Esophagus squamous epithelium (tissue), 5 donors: Measurements from ENCODE around the gene GRN. TPM values are rescaled to one million over a fixed set of nuclear protein-coding genes. Genes with fewer than 3 reads are reported as not detected.

Source experiments
- DNase-seq: peaks from one replicate; lab custom pipeline; 2025; lab: John Stamatoyannopoulos, UW
- H3K27ac ChIP-seq, 4 donors: fragments of 200-600 bp; sonication (generic); one replicate each; pipeline ENCODE4 v1.5.1; 2016 to 2019; ENCODE audit warnings: mild to moderate bottlenecking in 1 of 4
- H3K27me3 ChIP-seq, 4 donors: fragments of 200-600 bp; sonication (generic); 1 replicate in 3 of 4; 2 replicates in 1 of 4; pipeline versions ENCODE4 v1.5.1 to v1.6.0; 2017 to 2021; ENCODE audit warnings: antibody characterized with exemption in 1 of 4
- H3K36me3 ChIP-seq, 3 donors: fragments of 200-600 bp; sonication (generic); one replicate each; pipeline ENCODE4 v1.5.1; 2016 to 2019
- H3K4me1 ChIP-seq, 3 donors: fragments of 200-600 bp; sonication (generic); one replicate each; pipeline ENCODE4 v1.5.1; 2017 to 2019
- H3K4me3 ChIP-seq, 4 donors: fragments of 200-600 bp; sonication (generic); 1 replicate in 3 of 4; 2 replicates in 1 of 4; pipeline ENCODE4 v1.5.1; 2016 to 2019; ENCODE audit warnings: mild to moderate bottlenecking in 2 of 4, moderate library complexity in 1 of 4
- H3K9me3 ChIP-seq, 3 donors: fragments of 200-600 bp; sonication (generic); one replicate each; pipeline ENCODE4 v1.5.1; 2016 to 2019
- POLR2A ChIP-seq, 4 donors: fragments of 450-650 bp; IDR thresholded peaks; one replicate each; pipeline ENCODE4 v1.6.1; 2017; ENCODE audit warnings: antibody characterized with exemption in 4 of 4, mild to moderate bottlenecking in 4 of 4, moderate library complexity in 3 of 4
- WGBS, 2 donors: methylation state at CpG; one replicate each; pipeline ENCODE4 v1.1.5; 2018; 5-methylcytosine and 5-hydroxymethylcytosine counted together
- intact Hi-C: fragments of 100-400 bp; cut with DNase I; formaldehyde crosslinking; loops from one replicate; pipeline ENCODE4 v1.15.0; 2022
- total RNA-seq, 4 donors: library from RNA; depleted of rRNA; stranded (reverse); fragments of >200 nt; gene quantifications; one replicate each; pipeline ENCODE4 v1.1.0, GENCODE V29; 2016
- TF ChIP-seq, protein P1 (sequence below), 6 experiments: fragments of 450-650 bp in 4 of 6; fragments of 200-600 bp in 2 of 6; sonication (generic) in 2 of 6; IDR thresholded peaks; one replicate each; pipeline ENCODE4 v1.5.1; 2016 to 2019; ENCODE audit warnings: antibody characterized with exemption in 6 of 6, mild to moderate bottlenecking in 4 of 6, moderate library complexity in 4 of 6
- donor health status: DM: yes; HTN: yes; CAD: no.

GRN gene
- 1,000 to 10,000 TPM in 1 of 4 donors, 100 to 1,000 TPM in 3; 428 to 1,204 (median 642) TPM for total RNA-seq

DNA sequence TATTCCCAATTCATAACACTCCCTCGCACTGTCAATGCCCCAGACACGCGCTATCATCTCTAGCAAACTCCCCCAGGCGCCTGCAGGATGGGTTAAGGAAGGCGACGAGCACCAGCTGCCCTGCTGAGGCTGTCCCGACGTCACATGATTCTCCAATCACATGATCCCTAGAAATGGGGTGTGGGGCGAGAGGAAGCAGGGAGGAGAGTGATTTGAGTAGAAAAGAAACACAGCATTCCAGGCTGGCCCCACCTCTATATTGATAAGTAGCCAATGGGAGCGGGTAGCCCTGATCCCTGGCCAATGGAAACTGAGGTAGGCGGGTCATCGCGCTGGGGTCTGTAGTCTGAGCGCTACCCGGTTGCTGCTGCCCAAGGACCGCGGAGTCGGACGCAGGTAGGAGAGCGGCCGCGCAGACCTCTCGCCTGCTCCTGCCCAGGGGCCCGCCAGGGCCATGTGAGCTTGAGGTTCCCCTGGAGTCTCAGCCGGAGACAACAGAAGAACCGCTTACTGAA, at the start of gene GRN:
TSS of gene GRN (plus strand) at position 364 of the 515 bp plus-strand sequence. CDS start 3,863 bp downstream, outside the sequence.
- WGBS, 2 donors, result 1 to 2% methylated on average over 21 to 25 of the region's 26 CpGs
- DNase-seq, result peak; percentile 77
- intact Hi-C loops, result no loop called here

DNA sequence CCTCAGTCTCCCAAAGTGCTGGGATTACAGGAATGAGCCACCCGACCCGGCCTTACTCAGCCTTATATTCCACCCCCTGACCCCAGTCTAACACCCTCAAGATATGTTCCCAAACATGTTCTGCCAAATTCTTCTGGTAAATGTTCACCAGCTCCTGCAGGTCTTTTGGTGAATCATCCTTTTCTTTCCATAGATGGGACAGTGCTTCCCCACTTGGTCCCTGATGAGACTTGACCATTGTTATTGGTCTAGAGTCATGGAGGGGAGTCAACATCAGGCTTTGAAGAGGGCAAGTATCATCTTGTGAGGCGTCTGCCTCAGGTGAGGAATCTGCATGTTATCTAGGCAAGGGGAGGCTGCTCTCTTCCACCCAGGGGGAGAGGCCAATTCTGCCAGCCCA, 47.1 kb upstream of the GRN start:
- no peak for DNase-seq
- Histone ChIP-seq H3K9me3 (no peaks in the 10 kb centered on the region), H3K36me3 (no peaks in the 10 kb centered on the region), H3K27ac (no peak overlapping the region), H3K4me1 (no peaks in the 10 kb centered on the region), H3K4me3 (no peak overlapping the region), H3K27me3 (peaks cover 0 to 29% (median 0%) of the 10 kb centered on the region in 4 donors)
- intact Hi-C loops, result no loop called here
- WGBS, 2 donors, result 40 to 55% methylated on average over 2 to 3 of the region's 3 CpGs
- TF ChIP-seq, protein P1, sequence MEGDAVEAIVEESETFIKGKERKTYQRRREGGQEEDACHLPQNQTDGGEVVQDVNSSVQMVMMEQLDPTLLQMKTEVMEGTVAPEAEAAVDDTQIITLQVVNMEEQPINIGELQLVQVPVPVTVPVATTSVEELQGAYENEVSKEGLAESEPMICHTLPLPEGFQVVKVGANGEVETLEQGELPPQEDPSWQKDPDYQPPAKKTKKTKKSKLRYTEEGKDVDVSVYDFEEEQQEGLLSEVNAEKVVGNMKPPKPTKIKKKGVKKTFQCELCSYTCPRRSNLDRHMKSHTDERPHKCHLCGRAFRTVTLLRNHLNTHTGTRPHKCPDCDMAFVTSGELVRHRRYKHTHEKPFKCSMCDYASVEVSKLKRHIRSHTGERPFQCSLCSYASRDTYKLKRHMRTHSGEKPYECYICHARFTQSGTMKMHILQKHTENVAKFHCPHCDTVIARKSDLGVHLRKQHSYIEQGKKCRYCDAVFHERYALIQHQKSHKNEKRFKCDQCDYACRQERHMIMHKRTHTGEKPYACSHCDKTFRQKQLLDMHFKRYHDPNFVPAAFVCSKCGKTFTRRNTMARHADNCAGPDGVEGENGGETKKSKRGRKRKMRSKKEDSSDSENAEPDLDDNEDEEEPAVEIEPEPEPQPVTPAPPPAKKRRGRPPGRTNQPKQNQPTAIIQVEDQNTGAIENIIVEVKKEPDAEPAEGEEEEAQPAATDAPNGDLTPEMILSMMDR (IDR thresholded peaks at IDR 0.05), result no peak
- TF ChIP-seq POLR2A (IDR thresholded peaks at IDR 0.05), result no peak

More for the DNA sequence above, at the start of gene GRN:
- Histone ChIP-seq H3K27ac (peak within 1 kb of the TSS; percentile 96 to 100 (median 98)), H3K9me3 (no peaks in the 10 kb centered on the region), H3K36me3 (peaks cover 0 to 17% (median 8%) of the 10 kb centered on the region in 3 donors), H3K4me1 (peaks cover 35 to 86% (median 38%) of the 10 kb centered on the region in 3 donors), H3K4me3 (peak within 1 kb of the TSS; percentile 81 to 97 (median 90)), H3K27me3 (no peaks in the 10 kb centered on the region)
- TF ChIP-seq, protein P1 (IDR thresholded peaks at IDR 0.05), result peak in 1 of 6 experiments; percentile 17
- TF ChIP-seq POLR2A (IDR thresholded peaks at IDR 0.05), result peak in 3 of 4 donors; percentile 74 to 88 (median 83)

DNA sequence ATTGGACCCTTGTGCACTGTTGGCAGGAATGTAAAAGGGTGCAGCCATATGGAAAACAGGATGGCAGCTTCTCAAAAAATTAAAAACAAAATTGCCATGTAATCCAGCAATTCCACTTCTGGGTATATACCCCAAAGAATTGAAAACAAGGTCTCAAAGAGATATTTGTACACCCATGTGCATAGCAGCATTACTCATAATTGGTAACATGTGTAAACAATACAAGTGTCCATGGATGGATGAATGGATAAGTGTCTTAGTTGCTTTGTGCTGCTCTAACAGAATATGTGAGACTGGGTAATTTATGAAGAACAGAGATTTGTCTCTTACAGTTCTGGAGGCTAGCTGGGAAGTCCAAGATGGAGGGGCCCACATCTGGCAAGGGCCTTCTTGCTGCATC, 40.5 kb upstream of the GRN start:
- Histone ChIP-seq H3K9me3 (no peaks in the 10 kb centered on the region), H3K27me3 (peaks cover 0 to 46% (median 0%) of the 10 kb centered on the region in 4 donors), H3K27ac (no peak overlapping the region), H3K4me1 (peaks cover 19 to 25% (median 22%) of the 10 kb centered on the region in 3 donors), H3K4me3 (no peak overlapping the region), H3K36me3 (no peaks in the 10 kb centered on the region)
- intact Hi-C loops, result no loop called here
- DNase-seq, result no peak
- TF ChIP-seq, protein P1 (IDR thresholded peaks at IDR 0.05), result no peak
- TF ChIP-seq POLR2A (IDR thresholded peaks at IDR 0.05), result no peak

DNA sequence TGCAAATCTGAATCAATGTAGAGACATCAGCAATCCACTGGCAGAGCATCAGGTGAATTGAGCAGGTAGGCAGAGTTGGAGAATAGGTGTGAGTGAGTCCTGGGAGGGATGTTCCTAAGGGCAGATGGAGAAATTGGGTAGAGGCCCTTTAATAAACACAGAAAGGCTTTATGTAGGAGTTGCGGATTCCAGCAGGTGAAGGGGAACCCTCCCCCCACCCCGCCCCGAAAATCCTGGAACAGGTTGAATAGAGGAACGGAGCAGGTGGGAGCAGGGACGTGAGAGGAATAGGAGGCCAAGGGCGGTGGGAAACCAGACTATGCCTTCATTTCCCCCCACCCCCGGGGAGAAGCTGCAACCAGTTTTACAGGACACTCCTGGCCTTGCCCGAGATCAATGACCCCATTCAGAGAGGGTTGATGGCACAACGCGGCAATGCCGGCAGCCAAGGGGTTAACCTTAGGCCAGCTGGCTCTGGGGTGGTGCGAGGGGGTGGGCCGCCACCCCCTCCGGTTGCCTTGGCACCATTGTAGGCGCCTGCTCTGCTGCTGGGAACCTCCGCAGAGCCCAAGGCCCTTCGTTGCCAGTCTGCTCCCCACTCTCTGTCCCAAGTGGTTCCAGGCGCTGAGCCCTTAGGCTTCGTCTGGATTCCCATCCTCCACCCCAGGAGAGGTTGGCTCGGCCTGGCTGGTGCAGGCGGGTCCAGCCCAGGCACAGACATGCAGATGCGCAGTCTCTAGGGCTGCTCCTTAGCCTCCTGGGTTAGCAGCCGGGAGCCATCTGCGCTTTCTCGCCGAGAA, 37.5 kb upstream of the GRN start:
- Histone ChIP-seq H3K27me3 (peaks cover 0 to 39% (median 0%) of the 10 kb centered on the region in 4 donors), H3K27ac (peak overlapping the region in 3 of 4 donors; percentile 57 to 70 (median 67))
- 0 to 10% methylated on average over 9 to 10 of the region's 26 CpGs for WGBS, 2 donors

More for the DNA sequence above, 37.5 kb upstream of the GRN start:
- no peaks in the 10 kb centered on the region for H3K9me3 ChIP-seq
- H3K4me3 ChIP-seq, result peak overlapping the region; percentile 23 to 69 (median 48)
- TF ChIP-seq, protein P1 (IDR thresholded peaks at IDR 0.05), result no peak
- TF ChIP-seq POLR2A (IDR thresholded peaks at IDR 0.05), result no peak
- peaks cover 19 to 27% (median 24%) of the 10 kb centered on the region in 3 donors for H3K4me1 ChIP-seq
- intact Hi-C loops, result no loop called here
- H3K36me3 ChIP-seq, result no peaks in the 10 kb centered on the region
- DNase-seq, result no peak
